Osteocyte (in vitro differentiated cells): ENCODE results near the gene ARHGAP27. TPM values are rescaled to one million over a fixed set of nuclear protein-coding genes. Genes with fewer than 3 reads are reported as not detected.

ENCODE experiments used
- DNase-seq: peaks from one replicate; pipeline ENCODE4 v3.0.0; 2021; ENCODE audit warnings: mixed read lengths; ENCODE audit not compliant: unreplicated experiment; ENCODE audit errors: extremely low spot score
- H3K27ac Mint-ChIP-seq: one replicate; pipeline ENCODE4 v1.8.0; 2021; ENCODE audit warnings: mild to moderate bottlenecking, mixed read lengths; ENCODE audit not compliant: unreplicated experiment
- H3K27me3 Mint-ChIP-seq: one replicate; pipeline ENCODE4 v1.8.0; 2021; ENCODE audit warnings: mixed read lengths; ENCODE audit not compliant: unreplicated experiment
- H3K36me3 Mint-ChIP-seq: one replicate; pipeline ENCODE4 v1.8.0; 2021; ENCODE audit warnings: mixed read lengths; ENCODE audit not compliant: unreplicated experiment
- H3K4me1 Mint-ChIP-seq: one replicate; pipeline ENCODE4 v1.8.0; 2021; ENCODE audit warnings: mixed read lengths; ENCODE audit not compliant: unreplicated experiment
- H3K4me3 Mint-ChIP-seq: one replicate; pipeline ENCODE4 v1.8.0; 2021; ENCODE audit warnings: mild to moderate bottlenecking, moderate library complexity, mixed read lengths; ENCODE audit not compliant: unreplicated experiment
- H3K9me3 Mint-ChIP-seq: one replicate; pipeline ENCODE4 v1.8.0; 2021; ENCODE audit warnings: mixed read lengths; ENCODE audit not compliant: unreplicated experiment
- CTCF ChIP-seq: fragments of 200-600 bp; sonication (generic); IDR thresholded peaks from 2 replicates; pipeline ENCODE4 v1.5.0; 2021; ENCODE audit warnings: antibody characterized with exemption, mild to moderate bottlenecking, moderate library complexity
- total RNA-seq: library from RNA; stranded (reverse); gene quantifications from 2 replicates; pipeline ENCODE4 v1.2.1, GENCODE V29; 2021

The ARHGAP27 gene
- total RNA-seq, 1 donor from 2014 or later = 1.6 TPM

GRCh38 chr17:45436161-45436560 lies 3.5 kb upstream of the ARHGAP27 start:
- H3K9me3 Mint-ChIP-seq = no peaks in the 10 kb centered on the region
- TF ChIP-seq CTCF = no peak
- H3K4me1 Mint-ChIP-seq = peaks cover 6% of the 10 kb centered on the region
- H3K27me3 Mint-ChIP-seq = peaks cover under 1% of the 10 kb centered on the region
- no peak for DNase-seq
- peaks cover 15% of the 10 kb centered on the region for H3K36me3 Mint-ChIP-seq
- H3K27ac Mint-ChIP-seq = no peak overlapping the region
- H3K4me3 Mint-ChIP-seq = no peak overlapping the region

GRCh38 chr17:45435481-45435880 lies 2.8 kb upstream of the ARHGAP27 start:
- Mint-ChIP-seq H3K4me3 (no peak overlapping the region), H3K36me3 (peaks cover 15% of the 10 kb centered on the region), H3K9me3 (no peaks in the 10 kb centered on the region), H3K4me1 (peaks cover 12% of the 10 kb centered on the region), H3K27me3 (peaks cover 7% of the 10 kb centered on the region), H3K27ac (no peak overlapping the region)
- TF ChIP-seq CTCF = no peak
- no peak for DNase-seq

GRCh38 chr17:45433159-45433535 lies 477 bp upstream of the ARHGAP27 start:
- Mint-ChIP-seq H3K4me3 (peak overlapping the region; percentile 52), H3K36me3 (peaks cover 11% of the 10 kb centered on the region), H3K4me1 (peaks cover 24% of the 10 kb centered on the region), H3K27ac (no peak overlapping the region), H3K9me3 (no peaks in the 10 kb centered on the region), H3K27me3 (peaks cover 21% of the 10 kb centered on the region)
- TF ChIP-seq CTCF = no peak
- no peak for DNase-seq

- peaks cover 5% of the 10 kb centered on the region for H3K36me3 Mint-ChIP-seq
- no peaks in the 10 kb centered on the region for H3K9me3 Mint-ChIP-seq
- peaks cover 31% of the 10 kb centered on the region for H3K27me3 Mint-ChIP-seq
- no peak overlapping the region for H3K27ac Mint-ChIP-seq
- DNase-seq = no peak
- peak overlapping the region; percentile 65 for H3K4me3 Mint-ChIP-seq
- no peak for TF ChIP-seq CTCF
- peaks cover 27% of the 10 kb centered on the region for H3K4me1 Mint-ChIP-seq
Observed at GRCh38 chr17:45431531-45432404, 902 bp downstream of the ARHGAP27 start.

GRCh38 chr17:45430738-45431530 lies 1.7 kb downstream of the ARHGAP27 start:
- no peaks in the 10 kb centered on the region for H3K9me3 Mint-ChIP-seq
- peaks cover 34% of the 10 kb centered on the region for H3K27me3 Mint-ChIP-seq
- peak overlapping the region; percentile 65 for H3K4me3 Mint-ChIP-seq
- DNase-seq = no peak
- TF ChIP-seq CTCF = no peak
- H3K4me1 Mint-ChIP-seq = peaks cover 27% of the 10 kb centered on the region
- no peak overlapping the region for H3K27ac Mint-ChIP-seq
- H3K36me3 Mint-ChIP-seq = peaks cover 2% of the 10 kb centered on the region
